Type B pancreatic cell (in vitro differentiated cells): ENCODE data around the gene CAPN12. TPM values are rescaled to one million over a fixed set of nuclear protein-coding genes. Genes with fewer than 3 reads are reported as not detected.
A peak's percentile ranks its signal among the peaks of the same experiment; 100 is the strongest.

ENCODE experiments used
- DNase-seq: peaks from one replicate; pipeline ENCODE4 v3.0.0; 2021; ENCODE audit warnings: mixed read lengths; ENCODE audit not compliant: unreplicated experiment; ENCODE audit errors: extremely low spot score
- H3K27ac Mint-ChIP-seq: 2 replicates; pipeline ENCODE4 v1.8.0; 2021; ENCODE audit warnings: mild to moderate bottlenecking, mixed read lengths
- H3K27me3 Mint-ChIP-seq: 2 replicates; pipeline ENCODE4 v1.8.0; 2021; ENCODE audit warnings: mixed read lengths
- H3K36me3 Mint-ChIP-seq: 2 replicates; pipeline ENCODE4 v1.8.0; 2021; ENCODE audit warnings: mixed read lengths
- H3K4me1 Mint-ChIP-seq: one replicate; pipeline ENCODE4 v1.8.0; 2021; ENCODE audit warnings: mixed read lengths; ENCODE audit not compliant: unreplicated experiment
- H3K4me3 Mint-ChIP-seq: 2 replicates; pipeline ENCODE4 v1.8.0; 2021; ENCODE audit warnings: mild to moderate bottlenecking, mixed read lengths
- H3K9me3 Mint-ChIP-seq: 2 replicates; pipeline ENCODE4 v1.8.0; 2021; ENCODE audit warnings: mixed read lengths
- CTCF ChIP-seq: fragments of 200-600 bp; sonication (generic); conservative IDR thresholded peaks from 2 replicates; pipeline ENCODE4 v1.5.0; 2021; ENCODE audit warnings: antibody characterized with exemption, mild to moderate bottlenecking
- total RNA-seq: library from RNA; stranded (reverse); gene quantifications from 2 replicates; pipeline ENCODE4 v1.2.1, GENCODE V29; 2021; ENCODE audit warnings: low replicate concordance

The CAPN12 gene
- total RNA-seq, 1 donor from 2014 or later: 3.0 TPM

- Mint-ChIP-seq H3K27ac (peak overlapping the region; percentile 100), H3K9me3 (peaks cover 16% of the 10 kb centered on the region), H3K27me3 (no peaks in the 10 kb centered on the region), H3K36me3 (peaks cover 42% of the 10 kb centered on the region), H3K4me1 (peaks cover 67% of the 10 kb centered on the region), H3K4me3 (peak overlapping the region; percentile 73)
- peak; percentile 71 for TF ChIP-seq CTCF
- no peak for DNase-seq
Observed at GRCh38 chr19:38685666-38686529, 58.4 kb downstream of the CAPN12 start.

- no peak for DNase-seq
- no peaks in the 10 kb centered on the region for H3K27me3 Mint-ChIP-seq
- peak overlapping the region; percentile 100 for H3K27ac Mint-ChIP-seq
- peak overlapping the region; percentile 75 for H3K4me3 Mint-ChIP-seq
- peaks cover 61% of the 10 kb centered on the region for H3K4me1 Mint-ChIP-seq
- no peak for TF ChIP-seq CTCF
- peaks cover 40% of the 10 kb centered on the region for H3K36me3 Mint-ChIP-seq
- H3K9me3 Mint-ChIP-seq: peaks cover 16% of the 10 kb centered on the region
Observed at GRCh38 chr19:38684862-38685665, 59.2 kb downstream of the CAPN12 start.

- peaks cover 38% of the 10 kb centered on the region for H3K36me3 Mint-ChIP-seq
- H3K27ac Mint-ChIP-seq: peak overlapping the region; percentile 100
- H3K4me3 Mint-ChIP-seq: peak overlapping the region; percentile 75
- no peaks in the 10 kb centered on the region for H3K27me3 Mint-ChIP-seq
- DNase-seq: no peak
- no peak for TF ChIP-seq CTCF
- H3K9me3 Mint-ChIP-seq: peaks cover 16% of the 10 kb centered on the region
- peaks cover 60% of the 10 kb centered on the region for H3K4me1 Mint-ChIP-seq
Observed at GRCh38 chr19:38684078-38684861, 60.0 kb downstream of the CAPN12 start.

- peaks cover 11% of the 10 kb centered on the region for H3K9me3 Mint-ChIP-seq
- H3K27me3 Mint-ChIP-seq: no peaks in the 10 kb centered on the region
- TF ChIP-seq CTCF: no peak
- peaks cover 38% of the 10 kb centered on the region for H3K36me3 Mint-ChIP-seq
- no peak for DNase-seq
- H3K4me3 Mint-ChIP-seq: peak overlapping the region; percentile 75
- peaks cover 62% of the 10 kb centered on the region for H3K4me1 Mint-ChIP-seq
- peak overlapping the region; percentile 100 for H3K27ac Mint-ChIP-seq
Observed at GRCh38 chr19:38683393-38684077, 60.7 kb downstream of the CAPN12 start.
